Subcutaneous abdominal adipose tissue (tissue), 5 donors: ENCODE data around the gene MRPL12.
A peak's percentile ranks its signal among the peaks of the same experiment; 100 is the strongest.

ENCODE experiments used
- H3K27ac ChIP-seq: one replicate; pipeline ENCODE4 v1.7.0; 2013; ENCODE audit warnings: low read depth, mild to moderate bottlenecking, inconsistent platforms, low read length, moderate library complexity
- H3K27me3 ChIP-seq, 5 donors: one replicate each; pipeline ENCODE4 v1.7.0; 2013; ENCODE audit warnings: low read length in 5 of 5, inconsistent platforms in 1 of 5; ENCODE audit not compliant: control insufficient read depth in 5 of 5, insufficient read depth in 4 of 5
- H3K36me3 ChIP-seq, 5 donors: one replicate each; pipeline ENCODE4 v1.7.0; 2013; ENCODE audit warnings: low read length in 5 of 5; ENCODE audit not compliant: control insufficient read depth in 5 of 5, insufficient read depth in 5 of 5
- H3K4me1 ChIP-seq, 5 donors: one replicate each; pipeline ENCODE4 v1.7.0; 2013; ENCODE audit warnings: low read length in 5 of 5, mild to moderate bottlenecking in 3 of 5, moderate library complexity in 1 of 5; ENCODE audit not compliant: control insufficient read depth in 5 of 5, insufficient read depth in 5 of 5
- H3K4me3 ChIP-seq, 5 donors: one replicate each; pipeline ENCODE4 v1.7.0; 2013; ENCODE audit warnings: low read length in 5 of 5, low read depth in 1 of 5
- H3K9ac ChIP-seq, 5 donors: one replicate each; pipeline ENCODE4 v1.7.0; 2013; ENCODE audit warnings: low read length in 5 of 5, mild to moderate bottlenecking in 4 of 5, moderate library complexity in 3 of 5
- H3K9me3 ChIP-seq, 5 donors: one replicate each; pipeline ENCODE4 v1.7.0; 2013; ENCODE audit warnings: low read length in 5 of 5; ENCODE audit not compliant: control insufficient read depth in 5 of 5
- donor health status: healthy.
- donor health status: healthy.
- donor health status: healthy.
- donor health status: healthy.
- donor health status: healthy.

MRPL12 gene

GRCh38 chr17:81715107-81715871 lies 12.1 kb downstream of the MRPL12 start:
- H3K27ac ChIP-seq: no peak overlapping the region
- peaks cover 0 to 36% (median 17%) of the 10 kb centered on the region in 5 donors for H3K36me3 ChIP-seq
- H3K4me1 ChIP-seq: peaks cover 7 to 49% (median 45%) of the 10 kb centered on the region in 5 donors

GRCh38 chr17:81715872-81716673 lies 12.9 kb downstream of the MRPL12 start:
- no peaks in the 10 kb centered on the region for H3K27me3 ChIP-seq
- H3K9ac ChIP-seq: no peak overlapping the region
- peaks cover 0 to 36% (median 19%) of the 10 kb centered on the region in 5 donors for H3K36me3 ChIP-seq
- peaks cover 0 to 41% (median 37%) of the 10 kb centered on the region in 5 donors for H3K4me1 ChIP-seq
- no peak overlapping the region for H3K4me3 ChIP-seq
- H3K9me3 ChIP-seq: no peaks in the 10 kb centered on the region
- no peak overlapping the region for H3K27ac ChIP-seq

More at GRCh38 chr17:81715107-81715871, 12.1 kb downstream of the MRPL12 start:
- no peaks in the 10 kb centered on the region for H3K27me3 ChIP-seq
- H3K9me3 ChIP-seq: no peaks in the 10 kb centered on the region
- H3K4me3 ChIP-seq: no peak overlapping the region
- no peak overlapping the region for H3K9ac ChIP-seq

GRCh38 chr17:81716674-81716996 lies 13.5 kb downstream of the MRPL12 start:
- Histone ChIP-seq H3K27ac (no peak overlapping the region), H3K27me3 (no peaks in the 10 kb centered on the region), H3K9me3 (no peaks in the 10 kb centered on the region), H3K4me1 (peaks cover 0 to 36% (median 31%) of the 10 kb centered on the region in 5 donors), H3K9ac (no peak overlapping the region), H3K4me3 (no peak overlapping the region), H3K36me3 (peaks cover 0 to 36% (median 19%) of the 10 kb centered on the region in 5 donors)

GRCh38 chr17:81717049-81717765 lies 14.0 kb downstream of the MRPL12 start:
- peaks cover 0 to 36% (median 19%) of the 10 kb centered on the region in 5 donors for H3K36me3 ChIP-seq
- peaks cover 0 to 38% (median 35%) of the 10 kb centered on the region in 5 donors for H3K4me1 ChIP-seq
- H3K27me3 ChIP-seq: no peaks in the 10 kb centered on the region
- no peak overlapping the region for H3K9ac ChIP-seq
- no peak overlapping the region for H3K27ac ChIP-seq
- H3K9me3 ChIP-seq: no peaks in the 10 kb centered on the region
- no peak overlapping the region for H3K4me3 ChIP-seq

GRCh38 chr17:81717766-81718089 lies 14.6 kb downstream of the MRPL12 start:
- Histone ChIP-seq H3K4me3 (no peak overlapping the region), H3K4me1 (peaks cover 0 to 38% (median 38%) of the 10 kb centered on the region in 5 donors), H3K9me3 (no peaks in the 10 kb centered on the region), H3K27me3 (no peaks in the 10 kb centered on the region), H3K27ac (no peak overlapping the region), H3K9ac (no peak overlapping the region), H3K36me3 (peaks cover 0 to 36% (median 19%) of the 10 kb centered on the region in 5 donors)

GRCh38 chr17:81719410-81720266 lies 16.5 kb downstream of the MRPL12 start:
- Histone ChIP-seq H3K4me3 (no peak overlapping the region), H3K9me3 (no peaks in the 10 kb centered on the region), H3K9ac (no peak overlapping the region), H3K27ac (no peak overlapping the region), H3K4me1 (peaks cover 2 to 34% (median 31%) of the 10 kb centered on the region in 5 donors), H3K36me3 (peaks cover 0 to 36% (median 19%) of the 10 kb centered on the region in 5 donors), H3K27me3 (no peaks in the 10 kb centered on the region)

- Histone ChIP-seq H3K9ac (no peak overlapping the region), H3K4me1 (peaks cover 2 to 26% (median 25%) of the 10 kb centered on the region in 5 donors), H3K36me3 (peaks cover 0 to 30% (median 16%) of the 10 kb centered on the region in 5 donors), H3K27ac (no peak overlapping the region), H3K9me3 (no peaks in the 10 kb centered on the region), H3K27me3 (no peaks in the 10 kb centered on the region), H3K4me3 (no peak overlapping the region)
These were observed 17.3 kb downstream of the MRPL12 start for GRCh38 chr17:81720267-81721071.

GRCh38 chr17:81722184-81723120 lies 19.3 kb downstream of the MRPL12 start:
- Histone ChIP-seq H3K36me3 (peaks cover 0 to 19% (median 10%) of the 10 kb centered on the region in 5 donors), H3K9ac (no peak overlapping the region), H3K9me3 (no peaks in the 10 kb centered on the region), H3K4me1 (peaks cover 2 to 26% (median 25%) of the 10 kb centered on the region in 5 donors), H3K4me3 (no peak overlapping the region), H3K27ac (peak overlapping the region; percentile 57), H3K27me3 (no peaks in the 10 kb centered on the region)
